Measurements from ENCODE around the gene RIMS3.

DNA sequence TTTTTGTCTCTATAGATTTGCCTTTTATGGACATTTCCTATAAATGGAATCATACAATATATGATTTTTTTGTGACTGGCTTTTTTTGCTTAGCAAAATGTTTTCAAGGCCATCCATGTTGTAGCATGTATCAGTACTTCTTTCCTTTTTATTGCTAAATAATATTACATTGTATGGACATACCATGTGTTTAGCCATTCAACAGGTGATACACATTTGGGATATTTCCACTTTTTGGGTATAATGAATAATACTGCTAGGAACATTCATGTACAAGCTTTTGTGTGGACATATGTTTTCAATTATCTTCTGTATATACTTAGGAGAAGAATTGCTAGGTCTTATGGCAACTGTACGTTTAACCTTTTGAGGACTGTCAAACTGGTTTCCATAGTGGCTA lies 47.4 kb downstream of the RIMS3 start:
- TF ChIP-seq, protein P1, sequence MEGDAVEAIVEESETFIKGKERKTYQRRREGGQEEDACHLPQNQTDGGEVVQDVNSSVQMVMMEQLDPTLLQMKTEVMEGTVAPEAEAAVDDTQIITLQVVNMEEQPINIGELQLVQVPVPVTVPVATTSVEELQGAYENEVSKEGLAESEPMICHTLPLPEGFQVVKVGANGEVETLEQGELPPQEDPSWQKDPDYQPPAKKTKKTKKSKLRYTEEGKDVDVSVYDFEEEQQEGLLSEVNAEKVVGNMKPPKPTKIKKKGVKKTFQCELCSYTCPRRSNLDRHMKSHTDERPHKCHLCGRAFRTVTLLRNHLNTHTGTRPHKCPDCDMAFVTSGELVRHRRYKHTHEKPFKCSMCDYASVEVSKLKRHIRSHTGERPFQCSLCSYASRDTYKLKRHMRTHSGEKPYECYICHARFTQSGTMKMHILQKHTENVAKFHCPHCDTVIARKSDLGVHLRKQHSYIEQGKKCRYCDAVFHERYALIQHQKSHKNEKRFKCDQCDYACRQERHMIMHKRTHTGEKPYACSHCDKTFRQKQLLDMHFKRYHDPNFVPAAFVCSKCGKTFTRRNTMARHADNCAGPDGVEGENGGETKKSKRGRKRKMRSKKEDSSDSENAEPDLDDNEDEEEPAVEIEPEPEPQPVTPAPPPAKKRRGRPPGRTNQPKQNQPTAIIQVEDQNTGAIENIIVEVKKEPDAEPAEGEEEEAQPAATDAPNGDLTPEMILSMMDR (IDR thresholded peaks at IDR 0.05; ENCODE audit: low read length) = no peak
- TF ChIP-seq EZH2 (optimal IDR thresholded peaks at IDR 0.05; ENCODE audit: low read depth, low read length) = no peak
